HepG2 (cell line): Measurements from ENCODE around the gene SGSH. TPM values are rescaled to one million over a fixed set of nuclear protein-coding genes. Genes with fewer than 3 reads are reported as not detected.

Source experiments
- polyA plus RNA-seq, 8 experiments: library from polyadenylated mRNA; depleted of rRNA in 3 of 8; stranded (reverse) in 7 of 8; unstranded in 1 of 8; fragments of >200 nt; fragmentation: Illumina TruSeq in 4 of 8; extraction: Trizol in 4 of 8; gene quantifications; 2 replicates each; pipeline versions ENCODE4 v1.2.1 to v1.2.3, GENCODE V29; 2011 to 2016; ENCODE audit warnings: low read depth in 4 of 8, missing spikeins in 1 of 8, mixed read lengths in 1 of 8; ENCODE audit not compliant: insufficient read depth in 1 of 8
- total RNA-seq, 5 experiments: library from RNA; depleted of rRNA; stranded (reverse); fragments of >200 nt; fragmentation: Illumina TruSeq; extraction: Trizol; gene quantifications; 2 replicates each; pipeline ENCODE4 v1.2.3, GENCODE V29; 2016; ENCODE audit warnings: low read depth in 1 of 5
- TF ChIP-seq, protein P1 (sequence below): sonication (generic); formaldehyde crosslinking; IDR thresholded peaks from one replicate; pipeline ENCODE4 v1.5.1; 2020; ENCODE audit warnings: mild to moderate bottlenecking, missing genetic modification reagents; ENCODE audit errors: not compliant biosample characterization
- TF ChIP-seq, protein P2 (sequence below): sonication (generic); formaldehyde crosslinking; IDR thresholded peaks from 2 replicates; pipeline ENCODE4 v1.5.0; 2020; ENCODE audit warnings: missing genetic modification reagents, mild to moderate bottlenecking, borderline replicate concordance

The SGSH gene
- total and polyA plus RNA-seq, 2 of the 13 experiments (the other 11 are each of a cell fraction or from before 2014, with no cell fraction given), result 12.2 to 17.6 TPM

DNA sequence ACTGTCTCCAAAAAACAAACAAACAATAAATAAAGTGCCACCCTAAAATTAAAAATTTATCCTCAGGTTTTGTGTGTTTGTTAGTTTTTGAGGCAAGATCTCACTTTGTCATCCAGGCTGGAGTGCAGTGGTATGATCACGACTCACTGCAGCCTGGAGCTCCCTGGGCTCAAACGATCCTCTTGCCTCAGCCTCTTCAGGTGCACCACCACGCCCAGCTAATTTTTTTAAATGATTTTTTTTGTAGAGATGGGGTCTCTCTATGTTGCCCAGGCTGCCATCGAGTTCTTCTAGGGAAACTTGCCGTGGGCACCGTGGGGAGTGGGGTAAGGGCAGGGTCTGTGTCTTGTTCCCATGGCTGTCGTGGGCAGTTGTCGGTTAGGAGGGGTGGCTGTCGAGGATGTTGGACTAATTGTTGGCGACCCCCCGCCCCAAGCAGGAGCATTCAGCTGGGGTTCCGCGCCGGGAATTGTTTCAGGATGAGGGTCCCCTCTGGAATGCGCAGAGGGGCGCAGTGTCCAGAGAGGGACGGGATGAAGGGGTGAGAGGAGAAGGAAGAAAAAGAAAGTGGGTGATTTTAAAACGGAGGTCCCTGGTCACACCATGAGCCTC, 39.4 kb upstream of the SGSH start (continued):
- TF ChIP-seq, protein P1, sequence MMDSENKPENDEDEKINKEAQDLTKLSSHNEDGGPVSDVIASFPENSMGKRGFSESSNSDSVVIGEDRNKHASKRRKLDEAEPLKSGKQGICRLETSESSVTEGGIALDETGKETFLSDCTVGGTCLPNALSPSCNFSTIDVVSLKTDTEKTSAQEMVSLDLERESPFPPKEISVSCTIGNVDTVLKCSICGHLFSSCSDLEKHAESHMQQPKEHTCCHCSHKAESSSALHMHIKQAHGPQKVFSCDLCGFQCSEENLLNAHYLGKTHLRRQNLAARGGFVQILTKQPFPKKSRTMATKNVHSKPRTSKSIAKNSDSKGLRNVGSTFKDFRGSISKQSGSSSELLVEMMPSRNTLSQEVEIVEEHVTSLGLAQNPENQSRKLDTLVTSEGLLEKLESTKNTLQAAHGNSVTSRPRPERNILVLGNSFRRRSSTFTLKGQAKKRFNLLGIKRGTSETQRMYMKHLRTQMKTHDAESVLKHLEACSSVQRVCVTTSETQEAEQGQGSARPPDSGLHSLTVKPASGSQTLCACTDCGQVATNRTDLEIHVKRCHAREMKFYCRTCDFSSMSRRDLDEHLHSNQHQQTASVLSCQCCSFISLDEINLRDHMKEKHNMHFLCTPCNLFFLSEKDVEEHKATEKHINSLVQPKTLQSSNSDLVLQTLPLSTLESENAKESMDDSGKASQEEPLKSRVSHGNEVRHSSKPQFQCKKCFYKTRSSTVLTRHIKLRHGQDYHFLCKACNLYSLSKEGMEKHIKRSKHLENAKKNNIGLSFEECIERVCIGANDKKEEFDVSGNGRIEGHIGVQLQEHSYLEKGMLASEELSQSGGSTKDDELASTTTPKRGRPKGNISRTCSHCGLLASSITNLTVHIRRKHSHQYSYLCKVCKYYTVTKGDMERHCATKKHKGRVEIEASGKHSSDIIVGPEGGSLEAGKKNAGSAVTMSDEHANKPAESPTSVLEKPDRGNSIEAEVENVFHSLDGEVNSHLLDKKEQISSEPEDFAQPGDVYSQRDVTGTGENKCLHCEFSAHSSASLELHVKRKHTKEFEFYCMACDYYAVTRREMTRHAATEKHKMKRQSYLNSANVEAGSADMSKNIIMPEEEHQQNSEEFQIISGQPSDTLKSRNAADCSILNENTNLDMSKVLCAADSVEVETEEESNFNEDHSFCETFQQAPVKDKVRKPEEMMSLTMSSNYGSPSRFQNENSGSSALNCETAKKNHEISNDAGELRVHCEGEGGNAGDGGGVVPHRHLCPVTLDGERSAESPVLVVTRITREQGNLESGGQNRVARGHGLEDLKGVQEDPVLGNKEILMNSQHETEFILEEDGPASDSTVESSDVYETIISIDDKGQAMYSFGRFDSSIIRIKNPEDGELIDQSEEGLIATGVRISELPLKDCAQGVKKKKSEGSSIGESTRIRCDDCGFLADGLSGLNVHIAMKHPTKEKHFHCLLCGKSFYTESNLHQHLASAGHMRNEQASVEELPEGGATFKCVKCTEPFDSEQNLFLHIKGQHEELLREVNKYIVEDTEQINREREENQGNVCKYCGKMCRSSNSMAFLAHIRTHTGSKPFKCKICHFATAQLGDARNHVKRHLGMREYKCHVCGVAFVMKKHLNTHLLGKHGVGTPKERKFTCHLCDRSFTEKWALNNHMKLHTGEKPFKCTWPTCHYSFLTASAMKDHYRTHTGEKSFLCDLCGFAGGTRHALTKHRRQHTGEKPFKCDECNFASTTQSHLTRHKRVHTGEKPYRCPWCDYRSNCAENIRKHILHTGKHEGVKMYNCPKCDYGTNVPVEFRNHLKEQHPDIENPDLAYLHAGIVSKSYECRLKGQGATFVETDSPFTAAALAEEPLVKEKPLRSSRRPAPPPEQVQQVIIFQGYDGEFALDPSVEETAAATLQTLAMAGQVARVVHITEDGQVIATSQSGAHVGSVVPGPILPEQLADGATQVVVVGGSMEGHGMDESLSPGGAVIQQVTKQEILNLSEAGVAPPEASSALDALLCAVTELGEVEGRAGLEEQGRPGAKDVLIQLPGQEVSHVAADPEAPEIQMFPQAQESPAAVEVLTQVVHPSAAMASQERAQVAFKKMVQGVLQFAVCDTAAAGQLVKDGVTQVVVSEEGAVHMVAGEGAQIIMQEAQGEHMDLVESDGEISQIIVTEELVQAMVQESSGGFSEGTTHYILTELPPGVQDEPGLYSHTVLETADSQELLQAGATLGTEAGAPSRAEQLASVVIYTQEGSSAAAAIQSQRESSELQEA (CRISPR knock-in tag), result no peak
- TF ChIP-seq, protein P2, sequence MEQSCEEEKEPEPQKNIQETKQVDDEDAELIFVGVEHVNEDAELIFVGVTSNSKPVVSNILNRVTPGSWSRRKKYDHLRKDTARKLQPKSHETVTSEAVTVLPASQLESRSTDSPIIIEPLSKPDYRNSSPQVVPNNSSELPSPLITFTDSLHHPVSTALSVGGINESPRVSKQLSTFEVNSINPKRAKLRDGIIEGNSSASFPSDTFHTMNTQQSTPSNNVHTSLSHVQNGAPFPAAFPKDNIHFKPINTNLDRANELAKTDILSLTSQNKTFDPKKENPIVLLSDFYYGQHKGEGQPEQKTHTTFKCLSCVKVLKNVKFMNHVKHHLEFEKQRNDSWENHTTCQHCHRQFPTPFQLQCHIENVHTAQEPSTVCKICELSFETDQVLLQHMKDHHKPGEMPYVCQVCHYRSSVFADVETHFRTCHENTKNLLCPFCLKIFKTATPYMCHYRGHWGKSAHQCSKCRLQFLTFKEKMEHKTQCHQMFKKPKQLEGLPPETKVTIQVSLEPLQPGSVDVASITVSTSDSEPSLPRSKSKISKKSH (CRISPR knock-in tag), result no peak
